HUES64 (cell line): ENCODE measurements around the gene ST6GALNAC1.

ENCODE experiments used
- H3K27ac ChIP-seq: 2 replicates; pipeline ENCODE4 v1.7.0; 2013; ENCODE audit warnings: low read depth, low read length, inconsistent platforms
- H3K27me3 ChIP-seq: 2 replicates; pipeline ENCODE4 v1.6.1; 2013; ENCODE audit warnings: mild to moderate bottlenecking, low read length; ENCODE audit not compliant: insufficient read depth
- H3K36me3 ChIP-seq: 2 replicates; pipeline ENCODE4 v1.6.1; 2013; ENCODE audit warnings: mild to moderate bottlenecking, low read length; ENCODE audit not compliant: insufficient read depth
- H3K4me1 ChIP-seq: 2 replicates; pipeline ENCODE4 v1.6.1; 2013; ENCODE audit warnings: mild to moderate bottlenecking, low read length, moderate library complexity; ENCODE audit not compliant: insufficient read depth
- H3K4me3 ChIP-seq: 2 replicates; pipeline ENCODE4 v1.5.1; 2013; ENCODE audit warnings: mild to moderate bottlenecking, low read length, moderate library complexity
- H3K9ac ChIP-seq: 2 replicates; pipeline ENCODE4 v1.6.1; 2013; ENCODE audit warnings: mild to moderate bottlenecking, low read depth, low read length
- H3K9me3 ChIP-seq: 2 replicates; pipeline ENCODE4 v1.6.1; 2013; ENCODE audit warnings: low read depth, low read length; ENCODE audit not compliant: insufficient read depth
- WGBS: fragments of 150-250, 120-280 bp; methylation state at CpG from one replicate; pipeline ENCODE4 v1.1.7; 2013; ENCODE audit warnings: missing lambda C conversion rate; 5-methylcytosine and 5-hydroxymethylcytosine counted together

ST6GALNAC1 gene

DNA sequence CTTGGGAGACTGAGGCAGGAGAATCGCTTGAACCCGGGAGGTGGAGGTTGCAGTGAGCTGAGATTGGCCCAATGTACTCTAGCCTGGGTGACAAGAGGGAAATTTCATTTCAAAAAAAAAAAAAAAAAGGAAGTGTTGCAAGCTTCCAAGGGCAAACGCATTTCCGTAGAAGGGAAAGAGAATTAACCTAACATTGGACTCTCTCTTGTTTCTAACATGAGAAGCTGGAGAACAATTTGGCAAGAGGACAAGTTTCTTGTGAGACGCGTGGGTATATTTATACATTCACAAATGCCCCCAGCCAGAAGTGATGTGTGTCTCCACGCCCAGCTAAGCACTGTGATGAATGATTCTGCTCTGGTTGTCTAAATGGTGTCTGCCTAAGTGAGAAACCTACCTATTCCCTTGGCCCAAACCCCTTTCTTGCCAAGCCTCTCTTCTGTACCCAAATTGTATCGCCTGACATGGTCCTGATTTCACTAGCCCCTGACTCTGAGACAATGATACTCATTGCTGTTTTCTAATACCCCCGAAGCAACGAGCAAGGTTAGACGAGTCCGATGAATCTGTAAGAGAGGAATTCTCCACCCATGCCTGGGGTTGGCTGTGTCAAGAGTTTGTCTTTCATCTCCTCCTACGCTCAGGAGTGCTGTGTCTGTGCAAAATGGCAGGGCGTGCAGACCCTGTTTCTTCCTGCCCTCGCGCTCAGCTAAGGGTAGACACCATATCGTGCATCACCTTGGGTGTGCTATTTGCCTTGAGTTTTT, 43.7 kb downstream of the ST6GALNAC1 start:
- WGBS = 96% methylated on average over 17 of the region's 17 CpGs
- peaks cover 12% of the 10 kb centered on the region; the same call in 1 of the 2 replicates for H3K4me1 ChIP-seq
- no peak overlapping the region for H3K4me3 ChIP-seq
- H3K36me3 ChIP-seq = no peaks in the 10 kb centered on the region
- no peaks in the 10 kb centered on the region for H3K9me3 ChIP-seq
- no peaks in the 10 kb centered on the region for H3K27me3 ChIP-seq
- no peak overlapping the region for H3K27ac ChIP-seq
- H3K9ac ChIP-seq = no peak overlapping the region

GRCh38 chr17:76598004-76598439, 45.5 kb downstream of the ST6GALNAC1 start:
- H3K27ac ChIP-seq = no peak overlapping the region
- no peak overlapping the region for H3K4me3 ChIP-seq
- no peak overlapping the region for H3K9ac ChIP-seq
- 83% methylated on average over 2 of the region's 2 CpGs for WGBS
- H3K36me3 ChIP-seq = no peaks in the 10 kb centered on the region
- H3K27me3 ChIP-seq = no peaks in the 10 kb centered on the region
- no peaks in the 10 kb centered on the region for H3K9me3 ChIP-seq
- peaks cover 12% of the 10 kb centered on the region; the same call in 1 of the 2 replicates for H3K4me1 ChIP-seq

DNA sequence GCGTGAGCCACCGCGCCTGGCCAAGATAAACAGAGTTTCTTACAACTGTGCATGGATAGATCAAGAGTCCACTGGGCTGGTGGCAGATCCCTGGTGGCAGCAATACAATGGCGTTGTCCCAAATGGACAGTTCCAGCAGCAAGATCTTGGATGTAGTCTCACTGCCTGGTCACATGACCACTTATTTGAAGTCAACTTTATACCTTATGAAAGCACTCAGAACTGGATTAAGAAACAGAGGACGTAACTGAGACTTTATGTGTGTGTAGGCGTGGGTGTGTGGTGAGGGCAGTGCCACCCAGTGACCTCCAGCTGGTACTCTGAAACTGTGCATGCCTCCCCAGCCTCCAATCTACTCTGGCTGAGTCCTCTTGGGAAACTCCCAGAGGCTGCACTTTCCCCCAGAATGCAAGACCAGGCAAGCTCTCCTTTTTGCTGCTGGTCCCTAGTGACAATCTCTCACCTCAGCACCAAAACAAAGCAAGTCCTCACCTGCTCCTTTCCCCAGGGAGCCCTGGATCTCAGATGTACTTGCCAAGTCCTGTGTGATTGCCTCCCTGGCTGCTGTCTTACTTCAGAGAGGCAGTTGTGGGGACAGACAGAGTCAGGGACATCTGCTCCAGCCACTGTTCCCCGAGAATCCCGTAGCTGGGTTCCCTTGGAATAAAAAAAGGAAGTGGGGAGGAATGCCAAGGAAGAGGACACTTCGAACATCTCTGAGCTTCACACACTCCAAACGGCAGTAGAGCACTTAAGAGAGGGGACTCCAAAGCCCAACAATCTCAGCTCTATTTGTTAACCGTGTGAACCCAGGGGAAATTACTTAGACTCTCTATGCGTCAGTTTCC, 46.2 kb downstream of the ST6GALNAC1 start:
- Histone ChIP-seq H3K27ac (no peak overlapping the region), H3K27me3 (no peaks in the 10 kb centered on the region), H3K4me3 (no peak overlapping the region), H3K4me1 (peaks cover 12% of the 10 kb centered on the region; the same call in 1 of the 2 replicates), H3K36me3 (no peaks in the 10 kb centered on the region), H3K9me3 (no peaks in the 10 kb centered on the region), H3K9ac (no peak overlapping the region)
- 92% methylated on average over 12 of the region's 12 CpGs for WGBS

- Histone ChIP-seq H3K4me1 (no peaks in the 10 kb centered on the region), H3K4me3 (no peak overlapping the region), H3K36me3 (no peaks in the 10 kb centered on the region), H3K27ac (no peak overlapping the region), H3K27me3 (peaks cover under 1% of the 10 kb centered on the region; the same call in 1 of the 2 replicates), H3K9ac (no peak overlapping the region), H3K9me3 (no peaks in the 10 kb centered on the region)
- WGBS = 97% methylated on average over 2 of the region's 3 CpGs
These were observed 48.9 kb downstream of the ST6GALNAC1 start for GRCh38 chr17:76594690-76595089.

DNA sequence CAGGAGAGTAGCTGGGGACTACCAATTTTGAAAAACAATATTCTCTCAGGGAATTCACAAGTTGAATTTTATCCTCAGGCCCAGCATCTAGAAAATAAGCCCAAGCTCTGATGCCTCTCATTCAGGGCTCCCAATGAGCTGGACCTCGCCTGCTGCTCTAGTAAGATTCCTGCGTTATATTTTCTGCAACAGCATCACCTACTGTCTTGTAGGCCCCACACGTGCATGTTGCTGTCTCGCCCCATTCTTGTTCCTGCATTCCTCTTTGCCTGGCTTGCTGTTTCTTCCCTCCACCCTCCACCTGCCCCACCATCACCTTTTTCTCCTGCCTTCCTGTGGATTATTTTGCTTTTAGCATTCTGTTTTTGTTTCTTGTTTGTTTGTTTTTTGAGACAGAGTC, 49.6 kb downstream of the ST6GALNAC1 start:
- H3K4me1 ChIP-seq = no peaks in the 10 kb centered on the region
- no peaks in the 10 kb centered on the region for H3K36me3 ChIP-seq
- 79% methylated on average over 4 of the region's 4 CpGs for WGBS
- H3K27me3 ChIP-seq = peaks cover 6% of the 10 kb centered on the region
- no peak overlapping the region for H3K9ac ChIP-seq
- no peak overlapping the region for H3K4me3 ChIP-seq
- no peaks in the 10 kb centered on the region for H3K9me3 ChIP-seq
- no peak overlapping the region for H3K27ac ChIP-seq

- no peaks in the 10 kb centered on the region for H3K4me1 ChIP-seq
- H3K36me3 ChIP-seq = no peaks in the 10 kb centered on the region
- peaks cover 11% of the 10 kb centered on the region for H3K27me3 ChIP-seq
- H3K9ac ChIP-seq = no peak overlapping the region
- no peaks in the 10 kb centered on the region for H3K9me3 ChIP-seq
- 87% methylated on average over 8 of the region's 8 CpGs for WGBS
- H3K27ac ChIP-seq = no peak overlapping the region
- H3K4me3 ChIP-seq = no peak overlapping the region
These were observed 50.2 kb downstream of the ST6GALNAC1 start for GRCh38 chr17:76593384-76593826.

- no peaks in the 10 kb centered on the region for H3K9me3 ChIP-seq
- H3K27ac ChIP-seq = no peak overlapping the region
- H3K4me3 ChIP-seq = no peak overlapping the region
- peaks cover 5% of the 10 kb centered on the region; the same call in 1 of the 2 replicates for H3K4me1 ChIP-seq
- peaks cover 63% of the 10 kb centered on the region for H3K27me3 ChIP-seq
- no peaks in the 10 kb centered on the region for H3K36me3 ChIP-seq
- H3K9ac ChIP-seq = no peak overlapping the region
These were observed 55.4 kb downstream of the ST6GALNAC1 start for GRCh38 chr17:76588182-76588581.

GRCh38 chr17:76586741-76587487, 56.6 kb downstream of the ST6GALNAC1 start:
- Histone ChIP-seq H3K9me3 (no peaks in the 10 kb centered on the region), H3K36me3 (no peaks in the 10 kb centered on the region), H3K9ac (no peak overlapping the region), H3K4me3 (no peak overlapping the region), H3K4me1 (peaks cover 5% of the 10 kb centered on the region; the same call in 1 of the 2 replicates), H3K27me3 (peaks cover 69% of the 10 kb centered on the region), H3K27ac (no peak overlapping the region)
- 32% methylated on average over 17 of the region's 17 CpGs for WGBS

DNA sequence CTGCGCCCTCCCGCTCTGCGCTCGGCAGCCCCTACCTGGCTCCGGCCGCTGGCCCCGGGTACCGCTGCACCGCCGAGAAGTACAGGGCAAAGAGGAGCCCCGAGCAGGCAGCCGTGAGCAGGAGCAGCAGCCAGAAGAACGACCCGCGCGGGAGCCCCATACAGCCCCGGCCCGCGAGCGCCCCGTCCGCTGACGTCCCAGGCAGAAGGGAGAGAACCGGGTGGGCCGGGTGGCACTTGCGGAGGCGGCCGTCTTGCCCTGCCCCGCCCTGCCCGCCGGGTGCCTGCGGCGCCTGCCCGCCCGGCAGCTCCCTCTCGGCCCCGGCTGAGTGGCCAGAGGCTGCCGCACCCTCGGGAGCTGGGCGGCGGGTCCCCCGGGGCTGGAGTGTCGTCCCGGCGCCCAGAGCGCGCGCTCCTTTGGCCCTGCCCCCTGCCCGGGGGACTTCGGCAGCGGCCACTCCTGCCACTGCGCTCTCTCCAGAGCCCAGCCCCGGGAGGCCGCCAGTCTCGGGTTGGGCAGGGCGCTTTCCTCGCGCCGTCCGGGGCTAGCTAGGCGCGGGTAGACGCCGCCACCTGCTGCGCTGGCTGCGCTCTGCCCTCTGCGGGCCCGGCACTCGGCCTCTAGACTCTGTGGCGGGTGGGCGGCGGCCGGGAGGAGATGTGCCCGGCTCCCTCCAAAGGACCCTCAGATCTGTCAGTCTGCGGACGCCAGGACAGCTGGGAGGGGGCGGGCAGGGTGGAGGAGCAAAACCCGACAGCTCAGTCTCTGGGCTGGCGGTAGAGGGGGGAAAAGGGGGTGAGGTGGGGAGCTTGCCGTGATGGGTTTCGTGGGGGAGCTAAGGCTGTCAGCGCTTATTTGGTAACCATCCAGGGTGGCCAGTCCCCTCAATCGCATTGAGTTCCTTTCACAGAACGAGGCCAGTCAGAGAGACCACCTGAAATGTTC, 57.6 kb downstream of the ST6GALNAC1 start, which contains the start of gene ST6GALNAC2:
Gene ST6GALNAC2 (minus strand): TSS at position 212 of the 945 bp plus-strand sequence. CDS start 52 bp downstream, at position 160.
- peak within 1 kb of the TSS; percentile 61 for H3K4me3 ChIP-seq
- peak within 1 kb of the TSS; percentile 57 for H3K9ac ChIP-seq
- H3K9me3 ChIP-seq = no peaks in the 10 kb centered on the region
- H3K27ac ChIP-seq = no peak within 1 kb of the TSS
- H3K4me1 ChIP-seq = peaks cover 9% of the 10 kb centered on the region; the same call in 1 of the 2 replicates
- H3K36me3 ChIP-seq = no peaks in the 10 kb centered on the region
- H3K27me3 ChIP-seq = peaks cover 76% of the 10 kb centered on the region
- 1% methylated on average over 84 of the region's 84 CpGs for WGBS
